ENCODE measurements around the gene UBE4B.
A peak's percentile ranks its signal among the peaks of the same experiment; 100 is the strongest.
"Not testable (repeated sequence)": the region's sequence is repeated elsewhere in the genome, so short reads cannot be mapped to it uniquely, and the experiment has no call there.

The UBE4B gene

DNA sequence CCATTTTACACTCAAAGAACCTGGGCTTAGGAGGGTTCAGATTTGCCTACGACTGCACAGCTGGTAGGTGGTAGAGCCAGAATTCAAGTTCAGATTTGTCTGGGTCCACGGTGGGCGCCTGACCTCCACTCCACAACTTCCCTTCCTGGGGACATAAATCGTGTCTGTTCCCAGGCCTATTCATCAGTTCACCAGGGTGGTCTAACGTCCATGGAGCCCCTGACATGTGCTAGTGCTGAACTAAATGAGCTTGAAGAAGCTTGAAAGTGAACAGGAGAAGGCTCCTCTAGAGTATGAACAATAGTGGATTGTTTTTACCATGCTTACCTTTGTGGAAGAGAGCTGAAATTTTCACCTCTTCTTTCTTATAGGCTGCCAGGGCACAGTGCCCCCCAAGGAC lies 145.1 kb downstream of the UBE4B start:
- DNase-seq (ENCODE audit: low spot score), result no peak

DNA sequence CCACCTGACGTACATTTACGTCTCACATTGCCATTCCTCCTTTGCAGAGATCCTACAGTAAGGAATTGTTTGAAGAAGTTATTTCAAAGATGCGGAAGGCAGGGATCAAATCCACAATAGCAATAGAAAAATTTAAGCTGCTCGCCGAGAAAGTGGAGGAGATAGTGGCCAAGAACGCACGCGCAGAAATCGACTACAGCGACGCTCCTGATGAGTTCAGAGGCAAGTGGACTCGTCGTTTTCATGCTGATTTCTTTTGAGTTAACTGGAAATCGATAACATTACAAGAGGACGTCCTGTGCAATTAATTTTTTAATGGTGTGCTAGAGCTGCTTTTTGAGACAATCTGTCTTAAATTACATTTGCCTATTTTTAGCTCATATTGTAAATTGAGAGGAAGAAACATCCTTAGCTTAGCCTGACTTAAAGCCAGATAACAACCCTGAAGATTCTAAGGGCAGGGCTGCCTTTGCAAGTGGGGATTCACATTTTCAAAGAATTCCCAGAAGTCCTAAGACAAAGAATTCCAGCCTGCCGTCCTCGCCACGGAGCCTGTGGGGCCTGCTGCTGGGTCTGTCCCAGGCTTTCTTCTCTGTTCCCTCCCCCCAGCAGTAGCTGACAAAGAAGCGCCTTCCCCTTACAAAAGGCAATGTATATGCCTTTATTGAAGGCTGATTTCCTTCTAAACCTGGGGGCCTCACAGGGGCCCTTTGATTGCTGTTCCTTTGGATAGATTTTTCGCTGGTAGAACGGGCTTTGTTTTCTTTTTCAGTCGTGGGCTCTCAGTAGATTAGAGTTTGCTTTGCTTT lies 146.0 kb downstream of the UBE4B start:
- DNase-seq (ENCODE audit: low spot score), result peak; percentile 72

DNA sequence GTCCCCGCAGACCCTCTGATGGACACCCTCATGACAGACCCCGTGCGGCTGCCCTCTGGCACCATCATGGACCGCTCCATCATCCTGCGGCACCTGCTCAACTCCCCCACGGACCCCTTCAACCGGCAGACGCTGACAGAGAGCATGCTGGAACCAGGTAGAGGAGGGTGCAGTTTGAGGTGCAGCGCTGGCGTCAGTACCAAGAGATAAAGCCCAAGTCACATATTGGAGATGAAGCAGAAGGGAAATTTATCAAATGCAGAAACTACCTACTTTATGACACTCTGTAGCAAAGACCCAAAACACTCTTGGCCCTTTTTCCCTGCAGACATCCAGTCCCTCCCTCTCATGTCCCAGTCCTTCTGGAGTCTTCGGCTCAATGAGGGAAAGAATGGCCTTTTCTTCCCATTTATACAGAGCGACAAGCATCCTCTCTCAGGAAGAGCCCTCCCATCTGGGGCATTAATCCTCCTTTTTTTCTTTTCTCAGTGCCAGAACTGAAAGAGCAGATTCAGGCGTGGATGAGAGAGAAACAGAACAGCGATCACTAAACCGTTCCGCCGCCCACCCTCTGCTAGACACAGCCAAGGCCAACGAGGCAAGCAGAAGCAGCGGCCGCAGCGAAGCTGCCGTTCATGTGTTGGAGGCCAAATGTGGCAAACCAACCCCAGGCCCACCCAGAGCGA lies 146.8 kb downstream of the UBE4B start:
- peak; percentile 59 for DNase-seq (ENCODE audit: low spot score)

DNA sequence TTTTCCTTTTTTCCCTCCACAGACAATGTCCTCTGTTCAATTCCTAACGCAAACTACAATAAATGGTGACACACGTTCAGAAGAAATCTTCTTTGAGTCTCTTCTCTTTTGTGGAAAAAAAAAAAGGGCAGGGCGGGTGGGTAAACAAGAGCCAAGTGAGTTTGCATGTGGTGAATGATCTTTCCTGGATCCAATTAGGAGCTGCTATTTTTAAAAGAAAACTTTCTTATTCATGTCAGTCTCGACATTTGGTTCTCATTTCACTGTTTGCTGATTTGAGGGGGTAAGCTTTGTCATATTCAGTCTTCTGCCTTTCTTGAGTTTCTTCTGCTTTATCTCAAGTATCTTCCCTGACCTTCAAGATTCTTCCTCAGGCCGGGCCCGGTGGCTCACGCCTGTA lies 148.4 kb downstream of the UBE4B start:
- DNase-seq (ENCODE audit: low spot score), result no peak

DNA sequence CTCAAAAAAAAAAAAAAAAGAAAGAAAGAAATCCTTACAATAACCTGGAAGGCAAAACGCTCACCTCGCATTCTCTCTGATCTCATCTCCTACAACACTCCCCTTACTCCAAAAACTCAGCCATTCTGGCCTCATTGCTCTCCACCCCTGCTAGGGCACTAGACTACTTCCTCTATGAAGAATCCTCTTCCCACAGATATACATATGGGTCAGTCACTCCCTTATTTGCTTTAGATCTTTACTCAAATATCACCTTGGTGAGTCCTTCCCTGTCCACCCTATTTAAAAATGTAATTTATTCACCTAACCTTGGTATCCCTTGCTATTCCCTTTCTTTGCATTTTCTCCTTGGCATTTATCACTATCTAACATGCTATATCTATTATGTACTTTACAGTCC lies 153.0 kb downstream of the UBE4B start:
- no peak for DNase-seq (ENCODE audit: low spot score)

DNA sequence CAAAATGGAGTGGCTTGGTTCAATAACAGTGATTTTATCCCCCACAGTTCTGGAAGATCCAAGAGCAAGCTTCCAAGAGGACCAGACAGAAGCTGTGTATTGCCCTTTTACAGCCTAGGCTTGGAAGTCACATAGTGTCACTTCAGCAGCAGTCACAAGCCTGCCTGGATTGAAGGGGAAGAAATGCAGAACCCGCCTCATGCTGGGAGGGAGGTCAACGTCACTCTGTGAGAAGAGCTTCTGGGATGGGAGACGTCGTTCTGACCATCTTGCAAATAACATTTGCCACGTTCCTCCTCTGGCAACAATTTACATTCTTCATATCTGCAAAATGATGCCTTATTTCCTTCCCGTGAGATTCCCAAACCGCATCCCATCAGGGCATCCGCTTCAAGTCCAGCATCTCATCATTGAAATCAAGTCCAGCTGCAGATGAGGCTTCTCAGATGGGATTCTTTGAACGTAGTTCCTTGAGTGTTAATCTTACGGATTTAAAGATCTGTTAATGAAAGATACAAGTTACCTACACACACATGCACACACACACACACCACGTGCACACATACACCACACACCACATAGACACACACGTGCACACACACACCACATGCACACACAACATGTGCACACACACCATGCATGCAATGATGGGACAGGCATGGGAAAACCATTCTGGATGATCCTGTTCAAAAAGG lies 153.7 kb downstream of the UBE4B start:
- DNase-seq (ENCODE audit: low spot score), result no peak

DNA sequence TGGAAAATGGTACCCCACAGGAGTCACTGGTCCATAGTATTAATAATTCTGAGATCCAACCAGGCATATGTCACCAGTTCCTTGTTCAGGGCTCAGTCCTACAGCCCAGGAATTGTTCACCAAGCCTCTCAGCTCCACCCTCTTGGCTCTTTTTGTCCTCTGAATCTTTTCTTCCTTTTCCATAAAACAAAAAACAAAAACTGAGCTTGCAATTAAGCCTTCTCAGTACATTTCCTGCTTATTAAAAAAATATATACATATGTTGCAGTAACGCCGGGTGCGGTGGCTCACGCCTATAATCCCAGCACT lies 154.2 kb downstream of the UBE4B start:
- no peak for DNase-seq (ENCODE audit: low spot score)

DNA sequence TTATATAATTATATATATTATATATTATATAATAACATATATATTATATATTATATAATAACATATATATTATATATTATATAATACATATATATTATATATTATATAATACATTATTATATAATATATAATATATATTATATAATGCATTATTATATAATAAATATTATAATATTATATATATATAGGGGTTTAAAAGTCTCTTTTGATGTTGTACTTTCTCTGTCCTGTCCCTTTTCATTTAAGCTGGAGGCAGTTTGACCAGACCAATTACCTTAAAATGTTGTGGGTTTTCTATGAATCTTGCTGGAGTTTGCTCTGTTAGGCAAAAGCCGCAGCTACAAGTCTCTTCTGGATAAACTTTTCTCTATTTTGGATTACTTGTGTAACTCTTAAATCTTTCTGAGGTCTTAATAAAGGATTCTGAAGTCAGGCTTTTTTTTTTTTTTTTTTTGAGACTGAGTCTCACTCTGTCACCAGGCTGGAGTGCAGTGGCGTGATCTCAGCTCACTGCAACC lies 155.4 kb downstream of the UBE4B start:
- DNase-seq (ENCODE audit: low spot score), result no peak

DNA sequence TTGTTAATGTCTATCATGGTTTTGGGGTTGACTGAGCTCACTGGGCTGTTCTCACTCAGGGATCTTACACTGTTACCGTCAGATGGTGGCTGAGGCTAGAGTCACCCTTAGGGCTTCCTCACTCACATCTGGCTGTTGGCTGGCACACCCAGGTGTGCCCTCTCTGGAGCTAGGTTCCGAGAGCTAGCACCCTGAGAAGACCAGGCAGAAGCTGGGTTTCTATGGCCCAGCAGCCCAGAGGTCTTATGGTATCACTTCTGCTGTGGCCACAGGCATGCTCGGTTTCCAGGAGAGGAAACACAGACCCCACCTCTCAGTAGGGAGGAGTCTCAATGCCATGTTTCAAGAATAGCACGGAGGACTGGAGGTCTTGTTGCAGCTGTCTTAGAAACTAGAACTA lies 156.9 kb downstream of the UBE4B start:
- no peak for DNase-seq (ENCODE audit: low spot score)

DNA sequence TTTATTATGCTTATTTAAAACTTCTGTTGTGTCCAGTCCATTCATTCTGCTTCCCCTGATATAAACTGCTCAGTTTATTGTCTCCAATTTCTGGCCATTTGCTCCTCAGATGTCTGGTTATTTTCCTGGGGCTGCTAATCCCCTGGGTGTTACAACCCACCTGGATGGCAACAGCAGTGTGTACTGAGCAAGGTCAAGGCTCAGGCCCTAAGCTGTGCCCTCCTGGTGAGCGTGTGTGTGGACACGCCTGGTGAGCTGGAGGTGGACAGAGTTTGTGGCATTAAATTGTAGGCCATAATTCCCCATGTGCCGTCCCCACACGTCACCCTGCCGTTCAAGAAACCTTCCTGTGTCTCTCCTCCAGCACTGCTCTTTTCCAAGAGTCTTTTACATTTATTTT lies 159.5 kb downstream of the UBE4B start:
- no peak for DNase-seq (ENCODE audit: low spot score)

DNA sequence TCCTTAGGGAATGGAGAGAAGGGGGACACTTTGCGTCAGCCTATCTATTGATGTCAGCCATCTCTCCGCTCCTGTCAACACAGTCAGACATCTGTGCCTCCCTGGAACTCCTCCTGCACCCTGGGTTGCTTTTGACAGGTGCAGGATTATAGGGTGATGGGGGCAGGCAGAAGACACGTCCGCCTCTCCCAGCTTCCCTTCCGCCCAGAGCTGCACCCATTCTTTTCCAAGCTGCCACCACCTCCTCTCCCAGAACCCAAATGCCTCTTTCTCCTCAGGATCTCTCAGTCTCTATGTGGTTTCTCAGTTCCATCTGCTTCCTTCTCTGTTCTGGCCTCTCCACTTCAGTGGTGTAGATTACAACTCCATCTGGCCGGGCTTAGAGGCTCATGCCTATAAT lies 160.5 kb downstream of the UBE4B start:
- DNase-seq (ENCODE audit: low spot score), result no peak

DNA sequence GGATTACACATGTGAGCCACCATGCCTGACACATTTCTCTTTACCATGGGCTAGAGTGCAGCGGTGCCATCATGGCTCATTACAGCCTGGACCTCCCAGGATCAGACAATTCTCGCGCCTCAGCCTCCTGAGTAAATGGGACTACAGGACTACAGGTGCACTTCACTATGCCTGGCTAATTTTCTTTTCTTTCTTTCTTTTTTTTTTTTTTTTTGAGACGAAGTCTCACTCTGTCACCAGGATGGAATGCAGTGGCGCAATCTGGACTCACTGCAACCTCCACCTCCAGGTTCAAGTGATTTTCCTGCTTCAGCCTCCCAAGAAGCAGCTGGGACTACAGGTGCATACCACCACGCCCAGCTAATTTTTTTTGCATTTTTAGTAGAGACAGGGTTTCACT lies 162.8 kb downstream of the UBE4B start:
- no peak for DNase-seq (ENCODE audit: low spot score)

DNA sequence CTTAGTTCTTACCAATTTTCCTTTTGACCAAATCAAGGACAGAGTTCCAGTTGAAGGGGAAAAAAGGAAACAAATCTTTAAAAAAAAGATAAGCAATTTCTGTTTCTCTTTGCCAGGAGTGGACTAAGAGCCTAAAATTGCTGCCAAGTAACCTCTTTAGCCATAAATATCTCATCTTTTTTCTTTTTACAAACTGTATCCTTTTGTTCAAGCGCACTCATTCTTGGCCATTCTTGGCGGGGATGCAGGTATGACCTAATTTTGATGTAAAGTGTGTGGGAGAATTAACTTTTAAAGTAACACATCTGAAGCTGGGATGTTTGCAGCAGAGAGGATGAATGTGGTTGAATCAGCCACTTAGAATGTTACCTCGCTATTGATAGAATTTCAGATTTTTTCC lies 164.2 kb downstream of the UBE4B start:
- no peak for DNase-seq (ENCODE audit: low spot score)

DNA sequence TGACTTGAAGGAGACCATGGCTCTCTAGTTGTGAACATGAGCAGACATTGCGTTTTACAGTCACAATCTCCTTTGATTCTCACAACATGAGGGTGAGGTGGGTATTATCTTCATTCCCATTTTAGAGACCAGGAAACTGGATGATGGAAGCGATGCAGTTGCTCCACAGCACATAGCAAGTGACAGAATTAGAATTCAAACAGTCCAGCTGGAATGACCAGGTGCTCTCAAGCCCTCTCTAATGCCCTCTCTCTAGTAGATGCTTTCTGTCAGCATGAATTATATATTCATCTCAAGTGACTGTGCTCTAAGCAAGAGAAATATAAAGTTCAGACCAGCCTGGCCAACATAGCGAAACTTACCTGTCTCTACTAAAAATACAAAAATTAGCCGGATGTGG lies 167.9 kb downstream of the UBE4B start:
- no peak for DNase-seq (ENCODE audit: low spot score)

DNA sequence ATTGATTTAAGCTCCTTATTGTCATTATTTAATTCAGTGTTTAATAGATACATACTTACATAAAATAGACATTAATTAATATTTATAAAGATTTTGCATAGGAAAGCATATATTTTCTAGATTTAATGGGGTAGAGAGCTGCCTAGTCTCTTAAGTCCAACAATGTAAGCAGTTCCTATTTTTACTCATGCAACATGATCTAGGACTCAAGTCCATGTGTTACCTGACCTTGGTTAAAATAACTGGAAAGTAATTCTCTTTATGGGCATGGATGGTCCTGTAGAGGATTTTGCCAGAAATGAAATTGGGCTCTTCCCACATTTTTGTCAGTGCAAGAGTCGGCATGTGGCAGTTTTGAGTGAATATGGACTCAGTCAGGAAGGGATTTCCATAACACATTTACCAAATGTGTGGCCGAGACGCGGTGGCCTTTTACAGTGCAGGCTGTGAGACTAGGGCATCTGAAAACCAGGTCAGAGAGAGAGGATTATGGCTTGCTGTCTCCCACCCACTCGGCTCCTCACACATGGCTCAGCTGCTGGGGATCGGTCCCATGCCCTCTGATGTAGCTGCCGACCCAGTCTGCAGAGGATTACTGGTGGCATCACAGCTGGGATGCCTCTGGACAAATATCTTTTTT lies 171.4 kb downstream of the UBE4B start:
- no peak for DNase-seq (ENCODE audit: low spot score)

DNA sequence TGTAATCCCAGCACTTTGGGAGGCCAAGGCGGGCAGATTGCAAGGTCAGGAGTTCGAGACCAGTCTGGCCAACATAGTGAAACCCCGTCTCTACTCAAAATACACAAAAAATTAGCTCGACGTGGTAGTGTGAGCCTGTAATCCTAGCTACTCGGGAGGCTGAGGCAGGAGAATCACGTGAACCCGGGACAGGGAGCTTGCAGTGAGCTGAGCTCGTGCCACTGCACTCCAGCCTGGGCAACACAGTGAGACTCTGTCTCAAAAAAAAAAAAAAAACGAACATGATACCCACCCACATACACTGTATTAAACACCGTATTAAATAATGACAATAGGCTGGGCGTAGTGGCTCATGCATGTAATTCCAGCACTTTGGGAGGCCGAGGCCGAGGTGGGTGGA lies 172.4 kb downstream of the UBE4B start:
- DNase-seq (ENCODE audit: low spot score), result not testable (repeated sequence)

DNA sequence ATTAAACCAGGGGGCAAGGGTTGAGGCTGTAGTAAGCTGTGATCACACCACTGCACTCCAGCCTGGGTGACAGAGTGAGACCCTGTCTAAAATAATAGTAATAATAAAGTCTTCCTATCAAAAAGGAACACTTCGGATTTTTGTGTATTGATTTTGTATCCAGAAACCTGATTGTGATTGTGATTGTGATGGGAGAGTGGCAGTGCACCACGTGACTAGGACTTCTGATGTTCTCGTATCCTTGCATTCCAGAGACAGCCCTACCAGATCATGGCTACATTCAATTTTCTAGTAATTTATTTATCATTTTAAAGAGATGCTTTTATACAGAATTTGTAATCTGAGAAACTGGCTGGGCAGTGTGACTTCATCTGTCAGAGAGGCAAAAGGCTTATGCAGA lies 175.1 kb downstream of the UBE4B start:
- DNase-seq (ENCODE audit: low spot score), result no peak

DNA sequence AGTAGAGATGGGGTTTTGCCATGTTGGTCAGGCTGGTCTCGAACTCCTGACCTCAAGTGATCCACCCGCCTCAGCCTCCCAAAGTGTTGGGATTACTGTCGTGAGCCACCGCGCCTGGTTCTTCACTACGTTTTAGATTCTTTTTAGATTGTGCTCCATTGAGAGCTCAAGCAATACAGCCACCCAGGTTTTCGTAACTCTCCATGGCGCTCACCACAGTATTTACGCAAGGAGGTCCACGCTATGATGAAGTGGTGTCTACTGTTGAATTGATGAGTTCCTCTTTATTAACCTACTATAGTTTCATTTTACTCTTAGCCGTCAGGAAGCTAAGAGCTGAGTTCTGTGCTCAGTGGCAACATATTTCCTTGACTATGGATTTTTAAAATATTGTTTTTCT lies 175.8 kb downstream of the UBE4B start:
- DNase-seq (ENCODE audit: low spot score), result no peak

DNA sequence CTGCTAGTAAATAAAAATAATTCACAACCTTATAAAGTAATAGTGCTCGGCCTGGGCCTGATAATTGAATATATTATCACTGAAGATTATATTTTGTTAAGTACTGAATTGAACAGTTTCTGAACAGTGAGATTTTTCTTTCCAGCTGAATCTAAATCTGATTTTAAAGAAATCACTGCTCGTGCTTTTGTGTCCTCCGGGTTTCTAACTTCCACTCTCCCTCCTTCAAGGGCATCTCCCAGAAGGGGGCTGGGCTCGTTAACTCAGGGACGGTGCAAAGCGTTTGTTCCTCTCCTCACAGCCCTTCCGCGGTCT lies 176.8 kb downstream of the UBE4B start:
- DNase-seq (ENCODE audit: low spot score), result no peak

DNA sequence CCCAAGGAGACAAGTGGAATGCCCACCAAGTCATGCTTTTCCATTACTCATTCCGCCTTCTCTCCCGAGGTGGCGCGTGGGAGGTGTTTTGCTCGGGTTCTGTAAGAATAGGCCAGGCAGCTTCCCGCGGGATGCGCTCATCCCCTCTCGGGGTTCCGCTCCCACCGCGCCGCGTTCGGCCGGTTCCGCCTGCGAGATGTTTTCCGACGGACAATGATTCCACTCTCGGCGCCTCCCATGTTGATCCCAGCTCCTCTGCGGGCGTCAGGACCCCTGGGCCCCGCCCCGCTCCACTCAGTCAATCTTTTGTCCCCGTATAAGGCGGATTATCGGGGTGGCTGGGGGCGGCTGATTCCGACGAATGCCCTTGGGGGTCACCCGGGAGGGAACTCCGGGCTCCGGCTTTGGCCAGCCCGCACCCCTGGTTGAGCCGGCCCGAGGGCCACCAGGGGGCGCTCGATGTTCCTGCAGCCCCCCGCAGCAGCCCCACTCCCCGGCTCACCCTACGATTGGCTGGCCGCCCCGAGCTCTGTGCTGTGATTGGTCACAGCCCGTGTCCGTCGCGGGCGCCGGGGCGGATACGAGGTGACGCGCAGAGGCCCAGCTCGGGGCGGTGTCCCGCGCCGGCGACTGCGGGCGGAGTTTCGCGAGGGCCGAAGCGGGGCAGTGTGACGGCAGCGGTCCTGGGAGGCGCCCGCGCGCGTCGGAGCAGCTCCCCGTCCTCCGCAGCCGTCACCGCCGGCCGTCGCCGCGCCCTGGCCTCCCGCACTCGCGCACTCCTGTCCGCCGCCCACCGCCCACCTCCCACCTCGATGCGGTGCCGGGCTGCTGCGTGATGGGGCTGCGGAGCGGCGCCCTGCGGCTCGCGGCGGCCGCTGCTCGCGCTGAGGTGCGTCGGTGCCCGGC lies 177.4 kb downstream of the UBE4B start, which contains the start of gene KIF1B:
TSS of gene KIF1B (plus strand) at position 666 of the 906 bp plus-strand sequence. CDS start 21,759 bp downstream, outside the sequence.
- peak; percentile 99 for DNase-seq (ENCODE audit: low spot score)

All from ecto neural progenitor cell (in vitro differentiated cells).